NCI-H510A (cell line): ENCODE measurements around the gene ZBTB20.
"Not testable (repeated sequence)": the region's sequence is repeated elsewhere in the genome, so short reads cannot be mapped to it uniquely, and the experiment has no call there.

ENCODE experiments used
- DNase-seq: peaks from one replicate; lab custom pipeline; 2025; lab: John Stamatoyannopoulos, UW

Gene ZBTB20

DNA sequence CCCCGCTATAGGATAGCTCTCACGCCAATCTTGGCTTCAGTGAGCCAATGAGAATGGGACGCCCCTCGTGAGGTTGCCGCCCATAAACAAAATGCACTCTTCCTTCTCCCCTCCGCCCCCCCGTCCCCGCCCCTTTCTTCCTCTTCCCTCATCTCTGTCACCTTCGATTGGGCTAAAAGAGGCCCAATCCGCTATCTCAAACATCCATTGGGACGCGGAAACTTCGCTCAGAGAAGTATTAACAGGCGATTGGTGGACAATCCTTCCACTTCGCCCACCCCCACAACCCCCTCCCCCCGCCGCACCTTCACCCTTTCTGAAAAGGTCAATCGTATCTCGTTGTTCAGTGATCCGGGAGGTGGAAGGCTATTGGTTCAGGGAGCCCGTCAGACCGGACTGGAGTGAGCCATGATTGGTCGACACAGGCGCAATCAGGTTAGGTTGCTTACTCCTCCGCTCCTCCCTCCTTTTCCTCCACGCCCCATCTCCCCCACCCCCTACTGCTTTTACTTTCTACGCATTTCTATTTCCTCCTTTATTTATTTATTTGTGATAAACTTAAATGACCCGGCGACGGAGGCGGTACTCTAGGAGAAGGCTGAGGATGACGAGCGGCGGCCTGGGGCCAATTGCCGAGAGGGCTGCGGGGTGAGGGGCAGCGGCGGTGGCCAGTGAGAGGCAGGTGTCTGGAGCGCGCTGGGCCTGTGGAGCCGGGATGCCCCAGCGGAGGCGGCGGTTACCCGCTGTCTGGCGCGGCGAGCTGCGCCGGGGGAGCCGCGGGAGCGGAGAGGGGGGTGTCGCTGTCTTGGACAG lies 447 bp upstream of the ZBTB20 start:
- DNase-seq: peak; percentile 96

DNA sequence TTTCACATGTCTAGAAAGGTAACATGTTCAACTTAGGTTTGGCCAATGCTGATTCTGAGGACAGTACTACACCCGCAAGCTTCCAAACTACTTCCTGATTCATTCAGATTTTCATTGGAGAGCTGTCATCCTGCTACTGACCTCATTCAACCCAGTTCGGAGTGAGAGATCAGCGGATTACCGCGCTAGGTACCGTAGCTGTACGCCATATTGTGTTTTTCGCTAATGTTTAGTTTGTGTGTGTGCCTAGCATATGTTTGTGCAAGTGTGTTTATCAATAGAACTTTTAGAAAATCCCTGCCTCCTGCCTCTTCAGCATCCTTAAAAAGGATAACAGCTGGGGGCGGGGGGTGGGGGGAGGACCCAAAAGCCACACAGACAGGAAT lies 1.1 kb downstream of the ZBTB20 start:
- peak; percentile 7 for DNase-seq

DNA sequence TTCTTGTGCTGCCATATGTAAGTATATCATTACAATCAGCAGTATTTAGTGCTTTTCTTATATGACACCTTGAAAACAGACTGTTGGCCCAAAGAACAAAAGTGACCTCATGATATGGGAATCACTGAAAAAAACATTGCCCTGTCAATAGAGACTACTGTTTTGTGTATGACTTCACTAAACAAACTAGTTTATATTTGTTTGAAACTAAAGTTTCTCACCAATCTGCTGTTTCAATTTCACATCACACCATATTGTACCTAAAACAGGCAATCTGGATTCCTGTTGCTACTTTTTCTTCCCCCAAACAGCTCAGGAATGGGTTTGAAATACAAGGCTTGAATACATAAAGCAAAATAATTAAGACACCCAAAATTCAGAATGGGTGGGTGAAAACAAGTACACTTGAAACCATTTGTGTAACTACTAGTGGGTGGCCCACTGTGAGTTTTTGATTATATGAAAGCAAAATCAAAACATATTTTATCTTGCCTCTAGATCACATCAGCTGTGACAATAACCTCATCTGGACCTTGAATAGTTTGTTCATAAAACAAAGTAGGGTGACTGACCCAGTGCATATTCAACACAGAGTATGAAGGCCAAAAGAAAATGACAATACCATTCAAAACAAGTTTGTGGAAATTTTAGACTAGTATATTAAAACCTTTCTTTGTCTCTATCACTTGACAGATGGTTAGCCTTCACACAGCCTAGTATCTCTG lies 5.9 kb downstream of the ZBTB20 start:
- no peak for DNase-seq

DNA sequence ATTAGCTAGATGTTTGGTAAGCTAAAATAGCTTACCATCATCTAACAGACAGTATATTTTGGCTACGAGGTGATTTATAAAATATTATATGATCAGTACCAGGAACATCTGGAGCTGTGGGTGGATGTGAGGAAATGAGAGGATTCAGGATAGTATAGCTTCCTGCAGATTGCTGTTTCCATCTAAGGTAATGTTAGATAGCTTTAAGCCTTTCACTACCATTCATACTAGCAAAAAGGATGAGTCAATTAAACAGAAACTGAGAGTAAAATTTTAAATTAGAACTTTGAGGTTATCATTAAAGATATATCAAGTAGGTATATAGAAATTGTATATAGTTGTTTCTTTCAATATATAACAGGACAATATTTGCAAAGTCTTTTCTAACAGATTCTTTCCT lies 8.0 kb downstream of the ZBTB20 start:
- DNase-seq: no peak

DNA sequence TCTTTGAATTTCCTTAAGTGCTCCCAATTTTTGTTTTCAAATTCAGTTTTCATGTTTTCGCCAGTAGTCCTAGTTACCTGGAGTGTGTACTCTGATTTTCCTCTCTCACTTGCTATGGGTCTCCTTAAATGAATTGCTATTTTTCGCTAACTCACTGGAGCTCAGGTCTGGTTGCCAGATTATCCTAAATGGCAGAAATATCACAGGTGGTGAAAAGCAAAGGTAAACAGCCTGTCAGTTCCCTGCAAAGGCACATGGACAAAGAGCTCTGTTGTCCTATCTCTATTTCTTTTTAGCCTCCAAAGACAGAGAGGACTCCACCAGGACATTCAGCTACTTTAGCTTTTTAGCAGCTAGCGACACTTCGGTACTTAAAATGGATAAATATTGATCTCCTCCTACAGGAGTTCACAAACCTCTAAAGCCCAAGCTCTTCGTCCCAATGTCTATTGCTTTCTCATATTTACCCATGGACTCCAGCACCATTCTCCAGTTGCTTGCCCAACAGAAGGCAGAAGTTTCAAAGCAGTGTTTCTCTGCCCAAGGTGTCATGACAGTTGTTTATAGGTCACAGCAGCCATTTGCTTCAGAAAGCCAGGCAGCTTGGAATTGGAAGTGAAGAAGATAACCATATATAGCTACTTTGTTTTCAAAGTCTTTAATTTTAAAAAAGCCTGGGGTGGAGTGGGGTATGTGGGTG lies 12.3 kb downstream of the ZBTB20 start:
- DNase-seq: no peak

DNA sequence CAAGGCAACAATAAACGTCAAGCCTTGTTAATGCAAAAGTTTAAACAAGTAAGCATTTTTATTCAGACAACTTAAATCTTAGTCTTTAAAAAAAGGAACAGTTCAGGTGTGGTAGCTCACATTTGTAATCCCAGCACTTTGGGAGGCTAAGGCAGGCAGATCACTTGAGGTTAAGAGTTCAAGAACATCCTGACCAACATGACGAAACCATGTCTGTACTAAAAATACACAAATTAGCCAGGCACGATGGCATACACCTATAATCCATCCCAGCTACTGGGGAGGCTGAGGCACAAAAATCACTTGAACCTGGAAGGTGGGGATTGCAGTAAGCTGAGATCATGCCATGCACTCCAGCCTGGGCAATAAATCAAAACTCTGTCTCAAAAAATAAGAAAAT lies 19.9 kb downstream of the ZBTB20 start:
- no peak for DNase-seq

DNA sequence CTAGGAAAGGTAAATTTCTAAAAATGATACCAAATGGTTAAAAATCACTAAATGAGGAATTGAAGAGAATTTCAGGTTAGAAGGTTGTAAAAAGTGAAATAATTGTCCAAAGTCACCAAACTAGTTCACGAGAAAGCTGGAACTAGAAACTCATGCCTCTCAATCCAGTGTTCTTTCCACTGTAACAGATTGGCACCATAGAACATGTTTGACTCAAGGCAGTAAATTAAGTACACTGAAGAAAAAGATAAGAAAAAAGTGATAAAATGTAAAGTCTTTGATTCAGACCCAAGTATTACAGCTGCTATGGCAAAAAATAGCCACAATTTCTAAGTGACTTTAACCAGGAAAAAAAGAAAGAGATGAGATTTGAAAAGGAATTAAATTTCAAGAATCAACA lies 26.5 kb downstream of the ZBTB20 start:
- DNase-seq: no peak

DNA sequence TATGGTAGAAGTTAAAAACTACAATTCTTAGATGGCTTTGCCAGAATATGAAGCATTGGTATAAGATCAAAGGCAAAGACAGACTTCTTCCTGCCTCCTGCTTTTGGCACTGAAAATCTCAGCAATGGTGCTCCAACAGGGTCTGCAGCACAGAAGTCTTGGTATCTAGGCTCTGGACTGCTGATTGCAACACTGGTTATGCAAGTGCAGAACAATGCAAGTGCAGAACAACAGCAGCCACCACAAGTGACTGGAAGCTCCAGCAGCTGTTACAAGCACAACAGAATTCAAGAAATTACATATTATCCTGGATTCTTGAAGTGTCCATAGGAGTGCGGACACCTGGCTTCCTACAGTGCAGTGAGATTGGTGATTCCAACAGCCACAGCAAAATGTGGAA lies 33.7 kb downstream of the ZBTB20 start:
- DNase-seq: no peak

DNA sequence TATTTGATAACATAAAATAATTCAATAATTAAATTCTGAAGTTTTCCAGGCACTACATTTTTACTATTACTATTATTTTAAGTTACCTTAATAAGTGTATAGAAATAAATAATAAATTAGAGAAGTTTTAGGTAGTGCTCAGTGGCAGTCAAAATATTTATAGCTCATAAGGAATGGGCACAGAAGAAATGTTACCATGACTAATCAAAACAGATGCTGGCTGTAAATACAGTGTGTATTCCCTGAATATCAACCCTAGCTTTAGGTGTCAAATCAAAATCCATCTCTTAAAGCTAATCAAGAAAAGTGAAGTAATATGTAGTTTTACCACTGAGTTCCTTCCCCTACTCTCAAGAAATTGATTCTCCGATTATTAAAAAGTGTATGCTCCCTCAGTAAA lies 35.5 kb downstream of the ZBTB20 start:
- DNase-seq: no peak

DNA sequence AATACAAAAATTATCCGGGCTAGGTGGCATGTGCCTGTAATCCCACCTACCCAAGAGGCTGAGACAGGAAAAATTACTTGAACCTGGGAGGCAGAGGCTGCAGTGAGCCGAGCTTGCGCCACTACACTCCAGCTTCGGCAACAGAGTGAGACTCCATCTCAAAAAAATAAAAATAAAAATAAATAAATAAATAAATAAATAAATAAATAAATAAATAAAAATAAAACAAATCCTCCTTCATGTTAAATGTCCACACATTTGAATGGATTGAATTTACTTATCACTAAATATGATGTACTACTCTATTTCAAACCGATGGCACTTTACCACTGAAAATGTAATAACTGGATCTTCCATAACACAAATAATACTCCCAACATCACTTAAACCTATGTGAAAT lies 36.3 kb downstream of the ZBTB20 start:
- DNase-seq: no peak

DNA sequence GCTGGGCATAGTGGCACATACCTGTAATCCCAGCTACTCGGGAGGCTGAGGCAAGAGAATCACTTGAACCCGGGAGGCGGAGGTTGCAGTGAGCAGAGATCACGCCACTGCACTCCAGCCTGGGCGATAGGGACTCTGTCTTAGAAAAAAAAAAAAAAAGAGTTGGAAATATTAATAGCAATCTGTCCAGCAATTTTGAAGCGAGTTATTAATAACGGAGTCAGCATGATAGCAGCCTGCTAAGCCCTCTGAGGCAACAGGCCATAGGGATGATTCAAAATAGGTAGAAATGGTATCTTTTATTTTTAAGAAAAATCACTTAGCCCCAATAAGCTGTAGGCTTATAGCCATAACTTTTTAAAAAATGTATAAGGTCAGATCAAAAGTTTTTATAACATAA lies 37.0 kb downstream of the ZBTB20 start:
- DNase-seq: not testable (repeated sequence)

DNA sequence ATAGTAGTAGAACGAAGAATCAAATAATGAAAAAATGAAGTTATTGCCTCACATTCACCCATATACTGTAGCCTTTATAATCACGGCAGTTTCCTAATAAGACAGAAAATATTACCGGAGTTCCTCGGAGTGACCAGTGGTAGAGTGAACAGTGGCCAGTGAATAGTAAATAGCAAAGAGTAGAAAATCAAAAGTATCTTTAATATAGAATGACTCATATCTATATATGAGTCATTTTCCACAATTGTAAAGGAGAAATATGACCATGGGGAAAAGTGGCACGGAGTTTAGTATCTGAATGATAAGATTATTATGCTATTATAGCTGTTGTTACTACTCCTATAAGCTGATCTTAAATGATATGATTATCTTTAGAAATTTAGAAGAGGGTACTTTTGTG lies 38.5 kb downstream of the ZBTB20 start:
- no peak for DNase-seq

DNA sequence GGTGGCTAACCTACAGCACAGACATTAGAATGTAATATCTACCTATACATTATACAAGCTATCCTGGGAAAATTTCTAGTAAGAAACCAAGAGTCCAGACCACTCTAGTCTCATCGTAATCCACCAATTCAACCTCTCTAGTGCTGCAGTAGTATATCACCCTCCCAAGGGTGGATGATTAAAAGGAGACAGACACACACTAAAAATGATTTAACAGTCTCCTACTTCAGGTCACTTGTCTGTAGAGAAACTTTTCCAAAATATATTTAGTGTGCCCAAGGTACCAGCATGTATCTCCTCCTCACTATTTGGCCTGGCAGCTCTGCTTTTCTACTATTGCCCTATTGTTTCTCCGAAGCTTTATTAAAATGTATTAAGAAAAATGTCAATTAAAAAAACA lies 45.0 kb downstream of the ZBTB20 start:
- no peak for DNase-seq

DNA sequence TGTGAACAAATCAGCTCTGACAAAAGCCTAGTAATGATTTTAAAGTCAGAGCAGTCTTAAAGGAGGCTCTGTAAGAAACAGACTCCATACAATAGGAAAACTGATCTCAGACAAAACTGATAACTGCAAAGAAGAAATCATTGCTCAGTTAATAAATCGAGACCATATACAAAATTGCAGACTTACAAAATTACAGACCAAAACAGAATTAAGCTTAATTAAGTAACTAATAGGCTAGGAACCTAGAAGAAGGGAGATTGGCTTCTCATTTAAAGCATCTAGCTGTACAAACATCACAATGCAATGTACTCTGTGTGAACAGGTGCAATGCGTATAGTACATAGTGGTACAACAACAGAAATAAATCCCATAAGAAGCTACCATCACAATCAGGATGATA lies 46.3 kb downstream of the ZBTB20 start:
- no peak for DNase-seq

DNA sequence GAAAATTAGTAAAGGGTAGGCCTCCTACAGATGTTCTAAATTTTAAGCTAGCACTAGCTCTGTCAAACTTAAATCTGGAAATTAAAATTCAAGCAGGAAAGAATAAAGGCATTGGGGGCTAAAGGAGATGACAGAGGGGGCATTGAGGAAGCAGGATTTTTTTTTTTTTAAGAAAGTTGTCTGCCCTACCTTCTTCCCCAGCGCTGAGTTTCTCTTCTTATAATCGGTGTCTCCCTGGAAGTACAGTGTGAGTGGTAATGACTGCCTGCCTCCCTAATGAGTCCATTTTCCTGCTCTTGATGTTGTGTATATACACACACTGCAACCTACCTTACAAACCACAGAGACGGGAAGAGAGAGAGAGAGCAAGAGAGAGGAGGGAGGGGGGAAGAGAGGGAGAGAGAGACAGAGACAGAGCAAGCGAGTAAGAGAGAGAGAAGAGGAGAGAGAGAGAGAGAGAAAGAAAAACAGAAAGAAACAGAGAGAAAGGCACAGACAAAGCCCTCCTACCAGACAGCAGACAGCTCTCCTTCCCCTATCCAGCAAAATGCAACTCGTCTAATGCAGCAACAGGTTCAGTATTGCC lies 47.0 kb downstream of the ZBTB20 start:
- DNase-seq: peak; percentile 6

DNA sequence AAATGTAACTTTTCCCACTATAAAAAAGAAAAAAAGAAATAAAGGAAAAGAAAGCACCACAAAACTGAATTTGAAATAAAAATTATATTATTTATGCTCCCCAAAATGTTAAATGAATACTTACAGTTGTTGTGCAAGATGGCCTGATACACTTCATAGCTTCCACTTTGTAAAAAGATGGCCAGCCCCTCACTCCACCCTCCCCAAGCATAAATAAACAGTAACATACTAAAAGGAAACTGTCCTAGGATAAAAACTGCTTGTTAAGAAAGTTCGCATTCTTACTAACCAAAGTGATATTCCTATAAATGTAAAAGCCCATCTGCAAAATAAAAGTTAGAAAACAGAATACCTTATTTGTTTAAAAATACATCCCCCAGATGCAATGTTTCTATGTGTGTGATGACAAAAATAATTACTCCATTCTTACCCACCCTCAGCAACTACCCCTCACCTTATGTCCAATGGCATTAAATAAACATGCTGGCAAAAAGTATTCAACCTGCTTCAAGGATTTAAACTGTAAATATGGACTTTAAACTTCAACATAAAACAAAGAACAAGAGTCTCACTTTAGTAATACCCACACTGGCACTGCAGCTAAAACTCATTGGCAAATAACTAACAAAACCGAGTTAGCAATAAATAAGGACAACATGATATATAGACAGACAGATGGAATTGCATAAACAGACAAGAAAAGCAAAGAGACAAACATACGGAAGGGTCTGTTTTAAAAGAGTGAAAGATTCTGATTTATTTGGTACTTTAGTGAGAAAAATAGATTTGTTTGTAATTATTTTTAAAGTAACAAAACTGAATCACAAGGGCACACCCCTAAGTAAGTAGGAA lies 47.7 kb downstream of the ZBTB20 start:
- DNase-seq: no peak

DNA sequence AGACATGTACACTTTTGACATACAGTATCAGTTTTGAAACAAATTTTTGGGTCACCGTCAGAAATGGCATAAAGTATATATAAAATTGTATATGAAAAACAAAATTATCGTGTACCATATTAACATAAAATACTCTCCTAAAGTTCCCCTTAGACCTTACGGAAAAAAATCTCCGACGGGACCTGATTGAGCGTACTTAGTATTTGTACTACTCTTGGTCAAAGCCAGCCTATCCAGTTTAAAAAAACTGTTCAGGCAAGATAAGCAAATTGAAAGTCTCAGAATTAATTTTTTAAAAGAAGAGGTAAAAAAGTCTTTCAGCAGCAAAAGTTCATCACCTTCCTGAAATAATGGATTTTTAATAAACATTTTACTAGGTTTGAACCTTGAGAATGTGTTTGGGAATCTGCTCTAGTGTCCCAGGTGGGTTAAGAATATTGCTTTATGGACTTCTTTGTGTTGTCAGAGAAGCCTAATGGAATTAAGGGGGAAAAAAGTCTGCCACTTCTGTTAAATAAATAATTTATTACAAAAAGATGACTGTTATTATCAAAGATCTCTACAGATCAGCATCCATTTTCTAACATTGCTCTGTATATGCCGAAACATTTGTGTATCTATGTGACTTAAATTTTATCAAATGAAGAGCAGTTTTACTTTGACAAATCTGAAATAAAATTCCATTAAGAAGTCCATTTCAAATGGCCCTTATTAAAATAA lies 48.6 kb downstream of the ZBTB20 start:
- DNase-seq: no peak

DNA sequence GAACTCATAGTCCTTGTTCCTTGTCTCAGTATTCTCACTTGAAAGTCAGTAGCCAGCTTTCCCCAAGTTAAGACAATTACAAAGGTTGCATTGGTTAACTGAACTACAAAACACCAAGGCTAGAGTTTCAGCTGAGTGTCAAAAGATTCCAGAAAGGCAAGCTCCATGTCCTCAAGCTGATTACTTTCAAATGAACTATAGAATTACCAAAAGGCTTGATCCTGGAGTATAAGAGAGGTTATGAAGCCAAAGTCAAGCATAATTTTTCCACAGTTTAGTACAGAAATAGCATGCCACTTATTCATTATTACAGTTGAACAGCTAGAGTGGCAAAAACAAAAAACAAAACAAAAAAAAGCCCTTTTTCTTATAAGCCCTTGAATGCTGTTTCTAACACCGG lies 51.9 kb downstream of the ZBTB20 start:
- DNase-seq: no peak

DNA sequence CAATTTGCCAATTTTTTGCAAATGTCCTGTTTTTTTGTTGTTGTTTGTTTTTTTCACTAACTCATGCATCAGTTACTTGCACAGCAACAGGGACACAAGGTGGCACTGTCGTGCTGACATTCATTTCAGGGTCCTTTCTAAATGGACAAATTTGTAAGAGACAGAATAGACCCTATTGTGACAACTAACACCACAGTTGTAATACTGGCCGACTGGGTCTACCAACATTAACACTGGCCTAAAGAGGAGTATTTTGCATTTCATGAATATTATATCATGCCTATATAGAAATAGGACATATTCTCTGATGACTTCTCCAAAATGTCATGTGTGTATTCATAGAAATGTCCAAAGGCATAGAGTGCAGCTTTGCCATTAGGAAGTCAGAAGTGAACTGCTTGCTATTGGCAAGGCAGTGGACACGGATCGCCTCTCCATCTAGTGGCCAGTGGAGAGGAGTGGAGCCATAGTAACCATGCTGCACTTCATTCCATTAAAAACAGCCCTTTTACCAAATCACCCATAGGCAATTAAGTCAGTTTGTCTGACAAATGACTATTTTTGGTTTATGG lies 54.8 kb downstream of the ZBTB20 start:
- DNase-seq: peak; percentile 2

DNA sequence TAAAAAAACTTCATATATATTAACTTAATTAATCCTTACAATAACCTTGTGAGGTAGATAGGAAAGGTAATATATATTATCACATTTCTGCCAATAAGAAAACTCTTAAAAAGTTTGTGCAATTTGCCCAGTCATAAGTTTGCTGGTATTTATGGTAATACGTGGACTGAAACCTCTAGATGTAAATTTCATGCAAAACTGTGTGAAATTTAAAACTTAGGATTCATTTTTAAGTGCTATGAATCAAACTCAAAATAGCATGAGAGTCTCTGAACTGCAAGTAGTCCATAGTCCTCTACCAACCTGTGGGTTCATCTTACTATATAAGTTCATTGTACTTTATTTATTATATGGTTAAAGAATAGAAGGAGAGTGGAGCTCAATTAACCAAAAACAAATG lies 56.4 kb downstream of the ZBTB20 start:
- no peak for DNase-seq

DNA sequence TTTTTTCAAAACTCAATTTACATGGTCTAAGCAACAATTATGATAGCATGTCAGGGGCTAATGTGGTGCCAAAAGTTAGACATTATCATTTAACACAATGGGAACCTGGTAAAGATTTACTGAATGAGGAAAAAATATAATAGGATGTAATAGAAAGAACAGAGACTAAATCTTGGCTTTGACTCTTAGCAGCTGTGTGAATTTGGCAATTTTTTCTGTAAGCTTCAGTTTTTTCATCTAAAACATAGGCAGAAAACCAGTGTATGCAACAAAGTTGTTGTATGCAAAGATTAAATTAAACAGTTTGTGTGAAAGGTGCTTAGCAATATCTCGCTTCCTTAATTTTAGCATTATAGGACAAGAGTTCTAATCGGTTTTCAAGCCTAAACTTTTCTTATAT lies 57.6 kb downstream of the ZBTB20 start:
- DNase-seq: no peak
